GM23248 (cell line): ENCODE data around the gene DLG1.

Experiments used
- EZH2 ChIP-seq: fragments of 200-600 bp; sonication (generic); IDR thresholded peaks from 2 replicates; pipeline ENCODE4 v1.6.1; 2018; ENCODE audit warnings: antibody characterized with exemption, mild to moderate bottlenecking; ENCODE audit not compliant: insufficient read depth, poor library complexity, severe bottlenecking
- EZH2phosphoT487 ChIP-seq: fragments of 200-600 bp; sonication (generic); IDR thresholded peaks from 2 replicates; pipeline ENCODE4 v1.6.1; 2018; ENCODE audit warnings: antibody characterized with exemption, moderate library complexity, mild to moderate bottlenecking, low read depth; ENCODE audit not compliant: insufficient read depth

DNA sequence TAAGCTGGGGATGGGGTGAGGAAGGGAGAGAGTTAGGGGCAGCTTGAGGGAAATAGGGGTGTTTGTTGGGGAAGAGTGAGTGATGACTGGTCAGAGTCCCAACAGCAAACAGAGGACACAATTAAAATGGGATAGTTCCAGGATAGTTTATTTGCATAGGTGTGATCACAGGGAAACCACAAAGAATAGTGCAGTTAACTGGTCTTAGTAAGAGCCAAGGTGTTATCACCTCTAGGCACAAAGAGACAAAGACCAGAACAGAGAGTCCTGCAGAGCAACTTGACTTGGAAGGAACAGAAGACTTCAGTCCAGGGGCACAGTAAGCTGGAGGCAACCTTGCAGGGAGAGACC lies 42.1 kb upstream of the DLG1 start:
- TF ChIP-seq EZH2 (no peak), EZH2phosphoT487 (no peak)
